Central memory CD4-positive, alpha-beta T cell (primary cell): ENCODE measurements around the gene GOT2.
"Not testable (repeated sequence)": the region's sequence is repeated elsewhere in the genome, so short reads cannot be mapped to it uniquely, and the experiment has no call there.

Experiments
- DNase-seq: peaks from one replicate; pipeline ENCODE4 v3.0.0; 2022

GOT2 gene

DNA sequence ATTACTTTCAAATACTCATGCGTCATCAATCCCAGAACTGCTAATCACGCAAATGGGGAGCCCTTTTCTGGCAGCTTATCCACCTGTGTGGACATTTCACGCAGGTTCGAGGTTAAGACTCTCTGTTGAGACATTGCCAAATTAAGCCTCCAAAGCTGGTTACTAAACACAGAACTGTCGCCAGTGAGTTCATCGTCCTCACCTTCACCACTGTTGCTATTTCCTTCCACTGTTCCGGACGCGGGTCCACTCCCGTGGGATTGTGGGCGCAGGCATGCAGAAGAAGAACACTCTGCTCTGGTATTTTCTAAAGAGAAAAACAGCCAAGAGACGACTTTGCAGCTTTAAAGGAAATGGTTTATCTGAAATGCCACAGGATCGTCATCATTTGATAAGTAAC is 16.1 kb downstream of the GOT2 start:
- no peak for DNase-seq

DNA sequence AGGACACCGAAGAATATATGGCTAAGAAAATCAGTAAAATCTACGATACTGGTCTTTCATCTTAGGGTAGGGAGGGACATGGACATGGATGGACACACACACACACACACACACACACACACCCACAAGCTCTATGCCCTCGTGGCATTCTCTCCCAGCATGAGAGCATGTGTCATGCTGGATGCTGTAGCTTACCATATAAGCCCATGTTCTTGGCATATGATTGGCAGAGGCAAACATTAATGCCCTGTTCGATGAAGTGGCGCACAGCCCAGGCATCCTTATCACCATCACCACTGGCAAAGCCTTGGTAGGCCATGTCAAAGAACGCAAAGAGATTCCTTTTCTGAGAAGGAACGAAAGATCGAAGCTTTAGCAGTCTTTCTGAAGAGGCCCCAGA is 17.6 kb downstream of the GOT2 start:
- DNase-seq: no peak

DNA sequence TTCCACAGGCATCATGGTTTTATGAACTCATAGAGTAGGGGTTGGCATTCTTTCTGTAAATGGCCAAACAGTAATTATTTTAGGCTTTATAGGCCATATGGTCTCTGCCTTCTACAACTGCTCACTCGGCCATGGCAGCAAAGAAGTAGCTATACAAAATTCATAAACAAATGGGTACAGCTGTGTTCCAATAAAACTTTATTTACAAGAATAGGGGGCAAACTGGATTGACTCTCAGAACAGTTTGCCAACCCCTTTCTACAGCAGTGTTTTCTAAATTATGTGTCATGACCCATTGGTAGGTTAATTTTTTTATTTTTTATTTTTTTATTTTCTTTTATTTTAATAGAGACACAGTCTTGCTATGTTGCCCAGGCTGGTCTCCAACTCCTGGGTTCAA is 20.4 kb downstream of the GOT2 start:
- DNase-seq: no peak

DNA sequence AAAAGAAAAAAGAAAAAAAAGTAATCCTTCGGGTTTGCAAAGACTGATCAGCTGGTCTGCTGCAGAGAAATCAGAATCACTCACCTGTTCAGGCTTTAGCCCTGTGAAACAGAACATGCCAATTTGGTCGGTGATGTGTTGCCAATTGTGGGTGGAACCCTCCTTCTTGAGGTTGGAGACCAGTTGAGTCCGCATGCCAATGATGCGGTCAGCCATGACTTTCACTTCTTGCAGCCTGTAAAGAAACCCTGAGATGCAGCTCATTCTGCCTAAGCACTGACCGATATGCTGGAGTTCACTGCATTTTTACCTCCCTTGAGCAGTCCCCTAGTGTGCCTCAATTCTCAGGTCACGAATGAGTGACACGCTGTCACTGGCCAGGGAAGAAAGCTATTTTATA is 24.8 kb downstream of the GOT2 start:
- DNase-seq: no peak

DNA sequence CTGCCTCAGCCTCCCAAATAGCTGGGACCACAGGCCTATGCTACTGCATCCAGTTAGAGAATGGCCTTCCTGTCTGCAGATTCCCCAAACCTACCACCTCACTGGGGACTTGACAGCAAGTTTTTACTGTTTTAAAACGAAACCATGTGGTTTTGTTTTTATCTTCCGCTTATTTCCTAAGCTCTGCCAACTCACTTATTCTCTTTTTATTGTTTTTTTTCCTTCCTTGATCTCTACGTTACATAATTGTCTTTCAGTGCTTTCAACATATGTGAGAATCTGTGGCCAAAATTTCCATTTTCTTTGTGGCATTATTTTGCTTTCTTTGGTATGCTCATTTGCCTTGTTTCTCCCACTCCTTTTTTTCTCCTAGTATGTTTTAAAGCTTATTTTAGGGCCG is 35.0 kb downstream of the GOT2 start:
- no peak for DNase-seq

DNA sequence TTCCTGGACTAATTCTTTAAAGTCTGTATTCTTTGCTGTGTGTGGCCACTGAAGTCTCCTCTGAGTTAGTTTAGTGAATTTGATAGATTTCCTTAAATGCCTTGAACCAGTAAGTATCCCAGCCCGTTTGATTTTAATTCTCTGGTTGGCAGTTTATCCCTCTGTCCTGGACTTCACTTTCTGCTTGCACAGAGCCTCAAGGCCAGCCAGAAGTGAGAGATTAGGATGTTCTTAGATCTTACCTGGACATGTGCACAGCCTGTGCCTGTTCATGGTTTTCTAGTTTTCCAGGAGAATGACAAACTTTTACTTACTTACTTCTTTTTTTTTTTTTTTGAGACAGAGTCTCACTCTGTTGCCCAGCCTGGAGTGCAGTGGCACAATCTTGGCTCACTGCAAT is 38.7 kb downstream of the GOT2 start:
- no peak for DNase-seq

DNA sequence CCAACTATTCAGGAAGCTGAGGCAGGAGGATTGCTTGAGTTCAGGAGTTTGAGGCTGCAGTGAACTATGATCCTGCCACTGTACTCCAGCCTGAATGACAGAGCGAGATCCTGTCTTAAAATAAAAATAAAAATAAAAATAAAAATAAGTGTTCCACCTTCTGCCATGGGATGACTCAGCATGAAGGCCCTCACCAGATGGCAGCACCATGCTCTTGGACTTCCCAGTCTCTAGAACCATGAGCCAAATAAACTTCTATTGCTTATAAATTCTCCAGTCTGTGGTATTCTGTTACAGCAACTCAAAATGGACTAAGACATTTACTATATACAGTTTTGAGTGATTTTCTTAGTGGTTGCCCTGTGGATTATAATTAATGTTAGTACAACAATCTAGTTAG is 41.7 kb downstream of the GOT2 start:
- DNase-seq: no peak

DNA sequence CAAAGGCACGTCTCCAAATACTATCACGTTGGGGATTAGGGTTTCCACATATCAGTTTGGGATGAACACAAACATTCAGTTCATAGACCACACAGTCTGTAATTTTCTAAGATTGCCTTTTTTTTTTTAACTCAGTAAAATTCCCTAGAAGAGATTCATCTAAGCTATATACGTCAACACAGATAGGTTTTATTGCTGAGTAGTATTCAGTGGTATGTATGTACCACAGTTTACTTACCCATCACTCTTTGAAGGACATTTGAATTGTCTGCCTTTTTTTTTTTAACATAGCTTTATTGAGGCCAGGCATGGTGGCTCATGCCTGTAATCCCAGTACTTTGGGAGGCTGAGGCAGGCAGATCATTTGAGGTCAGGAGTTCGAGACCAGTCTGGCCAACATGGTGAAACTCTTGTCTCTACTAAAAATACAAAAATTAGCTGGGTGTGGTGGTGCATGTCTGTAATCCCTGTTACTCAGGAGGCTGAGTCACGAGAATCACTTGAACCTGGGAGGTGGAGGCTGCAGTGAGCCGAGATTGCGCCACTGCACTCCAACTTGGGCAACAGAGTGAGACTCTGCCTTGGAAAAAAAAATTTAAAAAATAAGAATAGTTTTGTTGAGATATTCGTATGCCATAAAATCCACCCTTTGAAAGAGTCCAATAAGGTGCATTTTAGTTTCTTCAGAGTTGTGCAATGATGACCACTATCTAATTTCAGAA is 47.0 kb downstream of the GOT2 start:
- DNase-seq: not testable (repeated sequence)

DNA sequence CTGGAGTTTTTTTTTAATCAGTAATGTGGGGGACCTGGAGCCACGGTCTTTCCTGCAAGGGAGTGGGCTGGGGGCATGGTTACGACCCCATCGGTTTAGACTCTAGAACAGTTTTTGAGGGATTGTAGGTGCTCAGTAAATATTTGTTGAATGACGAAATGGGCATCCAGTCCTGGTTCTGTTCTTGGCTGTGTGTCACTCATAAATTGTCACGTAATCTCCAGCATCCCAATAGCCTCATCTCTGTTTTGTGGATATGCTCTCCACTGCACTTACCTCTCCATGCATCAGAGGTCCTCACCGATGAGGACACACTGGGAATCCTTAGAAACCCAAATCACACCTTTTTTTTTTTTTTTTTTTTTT is 49.0 kb downstream of the GOT2 start:
- DNase-seq: no peak

DNA sequence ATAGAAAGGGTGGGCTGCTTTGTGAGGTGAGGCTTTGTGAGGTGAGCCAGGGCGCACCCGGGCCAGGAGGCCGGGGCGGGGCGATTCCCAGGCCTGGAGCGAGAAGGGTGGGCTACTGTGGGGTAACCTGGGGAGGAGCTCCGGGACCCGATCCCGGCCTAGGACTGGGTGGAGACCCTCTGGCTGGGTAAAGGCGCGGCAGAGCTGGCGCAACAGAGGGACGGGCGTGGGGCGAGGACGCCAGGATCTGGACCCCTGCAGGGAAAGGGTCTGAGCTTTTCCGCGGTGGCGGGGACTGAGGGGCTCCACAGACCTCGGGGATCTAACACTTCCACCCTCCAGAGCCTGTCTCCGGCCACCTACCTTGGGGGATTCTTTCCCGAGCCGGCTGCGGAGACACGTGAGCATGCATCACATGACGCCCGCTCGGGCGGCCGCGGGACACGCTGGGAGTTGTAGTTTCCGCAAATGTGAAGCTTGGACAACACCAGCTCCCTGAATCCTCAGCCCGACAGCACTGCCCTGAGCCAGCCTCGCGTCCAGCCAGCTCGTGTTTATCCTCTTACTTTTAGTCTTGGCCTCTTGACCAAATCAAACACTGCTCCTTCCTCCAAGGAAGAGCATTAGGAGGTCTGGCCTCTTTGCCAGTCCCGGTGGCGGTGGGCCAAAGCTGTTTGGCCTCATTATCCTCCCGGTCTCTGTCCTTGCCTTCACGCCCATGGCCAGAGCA is 49.6 kb downstream of the GOT2 start, which contains the start of gene SLC38A7:
TSS of gene SLC38A7 (minus strand) at position 417 of the 730 bp plus-strand sequence. CDS start 4,644 bp downstream, outside the sequence.
- peak; percentile 54 for DNase-seq

DNA sequence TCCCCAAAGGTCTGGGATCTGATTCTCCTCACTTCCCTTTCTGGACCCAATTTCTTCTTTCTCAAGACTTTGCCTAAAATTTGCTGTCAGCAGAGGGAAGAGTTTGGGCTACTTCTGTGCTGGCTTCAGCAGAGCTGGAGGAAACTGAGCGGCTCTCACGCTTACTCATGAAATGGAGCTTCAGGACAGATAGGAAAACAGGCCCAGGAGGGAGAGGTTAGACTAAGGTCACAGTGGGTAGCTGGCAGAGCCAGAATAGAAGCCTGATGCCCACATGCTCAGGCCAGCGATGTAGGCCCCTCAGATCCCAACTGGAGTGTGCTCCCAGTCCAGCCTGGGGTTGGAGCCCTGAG is 50.1 kb downstream of the GOT2 start:
- no peak for DNase-seq

DNA sequence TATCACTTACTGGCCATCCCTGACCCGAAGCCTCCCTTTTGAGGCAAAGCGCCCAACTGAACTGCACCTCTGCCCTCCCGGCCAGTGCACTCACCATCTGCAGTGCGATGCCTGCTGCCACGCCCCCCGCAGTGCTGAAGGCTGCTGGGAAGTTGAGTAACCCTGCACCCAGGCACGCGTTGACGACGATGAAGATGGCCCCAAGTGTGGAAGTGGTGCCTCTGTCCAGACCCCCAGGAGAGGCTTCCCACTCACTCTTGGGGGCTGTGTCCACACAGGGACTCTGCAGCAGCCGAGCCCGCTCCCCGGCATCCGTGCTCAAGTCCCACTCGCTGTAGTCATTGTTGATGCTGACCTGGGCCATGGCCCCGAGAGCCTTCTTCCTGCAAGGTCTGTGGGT is 54.4 kb downstream of the GOT2 start:
- DNase-seq: no peak

DNA sequence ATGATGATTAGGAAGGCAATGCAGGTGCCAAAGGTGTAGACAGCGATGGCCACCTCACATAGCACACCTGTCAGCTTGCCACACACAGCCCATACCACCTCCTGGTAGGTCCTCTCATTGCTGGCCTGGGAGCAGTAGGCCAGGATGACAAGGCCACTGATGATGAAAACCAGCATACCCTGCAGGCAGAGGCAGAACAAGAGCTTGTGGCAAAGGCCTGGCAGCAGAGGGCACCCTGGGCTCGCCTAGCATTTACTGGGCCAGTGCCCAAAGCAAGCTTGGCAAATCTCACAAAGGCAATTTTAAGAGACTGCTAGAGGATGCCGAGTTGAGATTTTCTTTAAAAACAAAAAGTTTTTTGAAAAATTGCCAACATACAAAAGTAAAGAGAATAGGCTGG is 55.4 kb downstream of the GOT2 start:
- no peak for DNase-seq

DNA sequence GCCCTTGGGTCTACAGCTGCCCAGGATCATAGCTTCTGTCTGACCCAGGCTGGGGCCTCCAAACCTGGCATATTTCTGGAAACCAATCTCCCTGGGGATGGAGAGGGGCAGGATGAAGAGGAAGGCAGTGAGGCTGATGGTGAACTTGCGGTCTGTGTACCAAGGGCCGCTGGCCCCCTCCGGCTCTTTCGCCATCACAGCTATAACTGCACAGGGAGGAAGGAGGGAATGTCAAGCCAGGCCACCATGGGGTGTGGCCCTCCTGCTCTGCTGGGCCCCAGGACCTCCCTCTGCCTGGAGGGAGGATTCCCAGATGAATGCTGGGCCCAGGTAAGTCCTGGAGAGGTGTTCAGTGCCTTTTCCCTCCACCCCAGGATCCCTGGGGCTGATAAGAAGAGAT is 55.8 kb downstream of the GOT2 start:
- DNase-seq: no peak

DNA sequence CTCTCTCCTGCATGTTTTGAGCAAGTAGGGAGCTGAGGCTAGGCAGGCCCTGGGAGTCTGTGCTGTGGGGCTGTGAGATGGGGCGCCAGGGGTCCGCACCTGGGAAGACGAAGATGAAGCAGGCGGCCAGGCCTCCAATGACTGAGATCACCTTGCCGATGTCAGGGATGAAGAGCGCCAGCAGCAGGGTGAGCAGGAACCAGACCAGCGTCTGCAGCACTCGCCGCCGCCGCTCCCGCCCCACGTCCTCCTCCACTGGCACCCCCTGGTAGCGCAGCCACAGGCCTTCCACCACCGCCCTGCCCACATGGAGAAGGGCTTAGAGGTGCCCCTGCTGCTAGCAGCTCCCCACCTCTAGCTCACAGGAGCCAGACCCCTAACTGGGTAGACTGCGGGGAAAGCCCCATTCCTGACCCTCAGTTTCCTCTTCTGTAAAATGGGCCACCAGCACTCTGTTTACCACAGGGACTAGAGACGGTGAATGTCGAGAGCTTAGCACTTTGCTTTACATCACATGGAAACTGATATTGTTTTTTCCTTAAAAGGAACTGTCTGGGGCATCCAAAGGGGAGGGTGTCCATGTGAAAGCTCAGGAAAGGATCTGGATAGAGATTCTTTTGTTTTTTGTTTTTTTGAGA is 63.1 kb downstream of the GOT2 start:
- no peak for DNase-seq

DNA sequence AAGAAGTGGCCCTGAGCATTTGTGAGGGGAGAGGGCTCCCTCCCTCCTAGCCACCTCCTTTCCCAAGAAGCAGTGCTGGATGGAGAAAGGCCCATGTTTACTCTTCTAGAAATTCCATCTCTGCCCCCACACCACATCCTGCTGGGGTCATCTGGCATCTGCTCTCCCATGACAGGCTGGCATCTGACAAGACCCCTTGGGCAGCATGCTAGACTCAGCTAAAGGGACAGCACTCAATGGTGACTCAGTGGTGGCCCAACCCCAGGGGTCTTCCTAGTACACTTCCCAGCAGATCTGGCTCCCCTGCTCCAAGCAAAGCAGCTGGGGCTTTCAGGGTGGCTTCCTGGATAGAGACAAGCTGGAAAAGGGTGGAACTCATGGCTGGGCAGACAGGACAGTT is 63.9 kb downstream of the GOT2 start:
- DNase-seq: no peak

DNA sequence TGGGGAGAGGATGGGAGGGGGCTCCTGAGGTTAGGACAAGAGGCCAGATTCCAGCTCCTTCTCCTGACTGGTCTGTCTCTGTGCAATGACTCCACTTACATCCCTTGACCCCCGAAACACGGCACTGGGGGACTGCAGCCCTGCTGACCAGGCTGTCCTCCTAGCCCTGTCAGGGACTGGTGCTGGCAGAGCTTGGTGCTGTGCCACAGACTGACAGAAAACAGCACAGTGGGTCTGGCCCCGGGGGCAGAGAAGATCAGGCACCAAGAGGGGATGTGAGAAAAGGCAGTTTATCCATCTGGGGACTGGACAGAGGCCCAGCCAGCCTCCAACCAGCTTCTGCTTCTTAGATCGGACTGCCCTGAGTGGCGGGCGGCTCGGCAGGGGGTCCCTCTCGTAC is 68.9 kb downstream of the GOT2 start:
- DNase-seq: no peak

DNA sequence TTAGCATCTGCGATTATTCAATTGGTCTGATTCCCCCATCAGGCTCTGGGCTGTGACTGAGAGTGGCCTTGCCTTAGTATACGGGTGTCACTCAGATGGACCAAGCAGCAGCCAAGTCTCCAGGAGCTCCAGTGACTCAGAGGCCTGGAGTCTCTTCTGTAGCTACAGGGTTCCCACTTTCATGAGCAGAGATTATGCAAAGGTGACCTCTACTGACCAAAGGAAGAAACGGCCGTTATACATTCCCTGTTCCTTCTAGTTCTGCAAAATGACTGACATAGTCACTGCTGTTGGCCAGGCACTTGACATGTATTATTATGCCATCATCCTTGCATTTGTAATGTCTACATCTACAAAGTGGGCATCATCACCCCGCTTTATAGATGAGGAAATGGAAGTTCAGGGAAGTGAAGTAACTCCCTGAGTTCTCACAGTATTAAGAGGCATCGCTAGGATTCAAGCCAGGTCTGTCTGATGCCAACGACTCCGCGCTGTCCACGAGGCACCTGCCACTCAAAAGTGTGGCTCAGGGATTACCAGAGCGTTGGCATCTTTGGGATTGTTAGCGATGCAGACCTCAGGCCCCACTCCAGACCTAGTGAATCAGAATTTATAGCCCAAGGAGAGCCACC is 72.8 kb downstream of the GOT2 start:
- DNase-seq: no peak

DNA sequence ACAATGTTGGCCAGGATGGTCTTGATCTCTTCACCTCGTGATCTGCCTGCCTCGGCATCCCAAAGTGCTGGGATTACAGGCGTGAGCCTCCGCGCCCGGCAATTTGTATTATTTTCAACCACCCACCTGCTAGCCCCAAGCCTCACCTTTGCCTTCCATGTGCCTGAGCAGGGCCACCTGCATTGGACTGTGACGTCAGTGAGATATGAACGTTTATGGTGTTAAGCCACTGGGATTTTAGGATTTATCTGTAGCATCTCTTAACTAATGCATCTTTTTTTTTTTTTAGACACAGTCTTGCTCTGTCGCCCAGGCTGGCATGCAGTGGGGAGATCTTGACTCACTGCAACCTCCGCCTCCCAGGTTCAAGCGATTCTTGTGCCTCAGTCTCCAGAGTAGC is 74.2 kb downstream of the GOT2 start:
- DNase-seq: not testable (repeated sequence)

DNA sequence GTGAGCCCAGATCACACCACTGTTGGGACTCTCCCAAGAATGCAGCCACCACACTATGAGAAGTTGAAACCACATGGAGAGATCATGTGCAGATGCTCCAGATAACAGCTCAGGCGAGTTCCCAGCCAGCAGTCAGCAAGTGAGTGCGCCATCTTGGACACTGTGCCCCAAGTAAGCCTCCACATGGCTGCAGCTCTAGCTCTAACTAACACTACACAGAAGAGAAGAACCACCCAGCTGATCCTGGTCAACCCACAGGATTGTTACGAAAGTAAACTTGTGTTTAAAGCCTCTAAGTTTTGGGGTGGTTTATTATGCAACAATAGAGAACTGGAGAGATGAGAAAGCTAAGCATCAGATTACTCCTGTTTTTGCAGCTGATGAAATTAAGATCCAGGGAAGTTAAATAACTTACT is 75.3 kb downstream of the GOT2 start:
- no peak for DNase-seq
